Measurements from ENCODE around the gene CLPSL1. TPM values are rescaled to one million over a fixed set of nuclear protein-coding genes. Genes with fewer than 3 reads are reported as not detected.

Gene CLPSL1
- not detected in 5 replicates for total RNA-seq (2022; extraction: Qiagen RNA extraction; ENCODE audit: low read depth)

GRCh38 chr6:35780719-35781118 is at the start of gene CLPSL1:
TSS of gene CLPSL1 (plus strand) at chr6:35781019. CDS start at chr6:35781111, 92 bp downstream.

GRCh38 chr6:35736982-35737412 is 43.8 kb upstream of the CLPSL1 start, which contains the start of gene ARMC12:
TSS of gene ARMC12 (plus strand) at chr6:35737032. CDS start at chr6:35737109, 77 bp downstream.

GRCh38 chr6:35776364-35777215 is 4.2 kb upstream of the CLPSL1 start, which contains the start of gene CLPSL2:
TSS of gene CLPSL2 (plus strand) at chr6:35776598. CDS start at chr6:35776619, 21 bp downstream.

GRCh38 chr6:35804996-35805736 is 24.3 kb downstream of the CLPSL1 start, which contains the start of gene LHFPL5:
TSS of gene LHFPL5 (plus strand) at chr6:35805352. CDS start at chr6:35805671, 319 bp downstream.

Other genes starting within 250 kb of the CLPSL1 start
- 54.6 to 94.6 TPM (median 68.1 TPM) in 5 replicates for gene FKBP5, start 92.1 kb upstream of the CLPSL1 start, total RNA-seq (2022; extraction: Qiagen RNA extraction; ENCODE audit: low read depth)
- gene ARMC12, start 44.0 kb upstream of the CLPSL1 start, total RNA-seq (2022; extraction: Qiagen RNA extraction; ENCODE audit: low read depth) = 0.22 to 0.96 TPM (median 0.40 TPM) in 4 of 5 replicates, not detected in the other
- 0.51 to 1.0 TPM (median 0.78 TPM) in 3 of 5 replicates, not detected in the others for gene CLPSL2, start 4.4 kb upstream of the CLPSL1 start, total RNA-seq (2022; extraction: Qiagen RNA extraction; ENCODE audit: low read depth)
- not detected in 5 replicates for gene CLPS, start 16.3 kb downstream of the CLPSL1 start, total RNA-seq (2022; extraction: Qiagen RNA extraction; ENCODE audit: low read depth)
- 0.26 TPM in 1 of 5 replicates, not detected in the others for gene LHFPL5, start 24.3 kb downstream of the CLPSL1 start, total RNA-seq (2022; extraction: Qiagen RNA extraction; ENCODE audit: low read depth)
- gene SRPK1, start 140.1 kb downstream of the CLPSL1 start, total RNA-seq (2022; extraction: Qiagen RNA extraction; ENCODE audit: low read depth) = 26.6 to 43.0 TPM (median 33.4 TPM) in 5 replicates
- not detected in 5 replicates for gene SLC26A8, start 243.6 kb downstream of the CLPSL1 start, total RNA-seq (2022; extraction: Qiagen RNA extraction; ENCODE audit: low read depth)
- gene MAPK14, start 246.8 kb downstream of the CLPSL1 start, total RNA-seq (2022; extraction: Qiagen RNA extraction; ENCODE audit: low read depth) = 20.8 to 28.4 TPM (median 26.4 TPM) in 5 replicates